Esophagus muscularis mucosa (tissue), 4 donors: ENCODE data around the gene AGT. TPM values are rescaled to one million over a fixed set of nuclear protein-coding genes. Genes with fewer than 3 reads are reported as not detected.
"Not testable (repeated sequence)": the region's sequence is repeated elsewhere in the genome, so short reads cannot be mapped to it uniquely, and the experiment has no call there.

Experiments used
- DNase-seq: peaks from one replicate; pipeline ENCODE4 v3.0.0-alpha.2; 2017; ENCODE audit errors: extremely low spot score
- H3K27ac ChIP-seq, 4 donors: fragments of 200-600 bp; sonication (generic); replicated peaks in 1 of 4; 1 replicate in 3 of 4; 2 replicates in 1 of 4; pipeline ENCODE4 v1.5.1; 2016 to 2019; ENCODE audit warnings: mild to moderate bottlenecking in 1 of 4
- H3K27me3 ChIP-seq, 4 donors: fragments of 200-600 bp; sonication (generic); one replicate each; pipeline versions ENCODE4 v1.5.1 to v1.6.0; 2016 to 2019
- H3K36me3 ChIP-seq, 4 donors: fragments of 200-600 bp; sonication (generic); one replicate each; pipeline ENCODE4 v1.5.1; 2016 to 2019
- H3K4me1 ChIP-seq, 4 donors: fragments of 200-600 bp; sonication (generic); one replicate each; pipeline ENCODE4 v1.5.1; 2016 to 2019
- H3K4me3 ChIP-seq, 4 donors: fragments of 200-600 bp; sonication (generic); 1 replicate in 2 of 4; 2 replicates in 2 of 4; pipeline ENCODE4 v1.5.1; 2016 to 2019; ENCODE audit warnings: mild to moderate bottlenecking in 4 of 4, moderate library complexity in 1 of 4
- H3K9me3 ChIP-seq, 4 donors: fragments of 200-600 bp; sonication (generic); 1 replicate in 3 of 4; 2 replicates in 1 of 4; pipeline ENCODE4 v1.5.1; 2016 to 2019
- CTCF ChIP-seq, 3 experiments: fragments of 200-600 bp in 2 of 3; fragments of 450-650 bp in 1 of 3; sonication (generic) in 2 of 3; IDR thresholded peaks; one replicate each; pipeline ENCODE4 v1.5.1; 2017 to 2019; ENCODE audit warnings: antibody characterized with exemption in 3 of 3, mild to moderate bottlenecking in 2 of 3, moderate library complexity in 1 of 3
- EP300 ChIP-seq: sonication (generic); formaldehyde crosslinking; IDR thresholded peaks from one replicate; pipeline ENCODE4 v1.6.1; 2017; ENCODE audit warnings: antibody characterized with exemption
- POLR2A ChIP-seq: fragments of 450-650 bp; IDR thresholded peaks from one replicate; pipeline ENCODE4 v1.6.1; 2017; ENCODE audit warnings: antibody characterized with exemption, moderate library complexity, mild to moderate bottlenecking, low read depth
- POLR2AphosphoS5 ChIP-seq, 2 donors: sonication (generic); formaldehyde crosslinking; IDR thresholded peaks; one replicate each; pipeline ENCODE4 v1.6.1; 2017; ENCODE audit warnings: antibody characterized with exemption in 2 of 2
- WGBS: methylation state at CpG from one replicate; pipeline ENCODE4 v1.1.5; 2018; 5-methylcytosine and 5-hydroxymethylcytosine counted together
- intact Hi-C: fragments of 100-400 bp; cut with DNase I; formaldehyde crosslinking; loops from one replicate; pipeline ENCODE4 v1.15.1; 2023
- total RNA-seq, 4 donors: library from RNA; depleted of rRNA; stranded (reverse); fragments of >200 nt; gene quantifications; one replicate each; pipeline versions ENCODE4 v1.1.0 to v1.2.1, GENCODE V29; 2016

The AGT gene
- total RNA-seq, 4 donors from 2014 or later, result 3.7 to 15.3 (median 12.3) TPM

GRCh38 chr1:230674581-230674980, 39.3 kb downstream of the AGT start:
- WGBS, result 92% methylated on average over 2 of the region's 2 CpGs
- TF ChIP-seq EP300 (no peak), CTCF (IDR thresholded peaks at IDR 0.05) (no peak), POLR2AphosphoS5 (IDR thresholded peaks at IDR 0.05) (no peak), POLR2A (no peak)
- intact Hi-C loops, result no loop called here
- Histone ChIP-seq H3K27ac (no peak overlapping the region), H3K4me1 (no peaks in the 10 kb centered on the region), H3K27me3 (no peaks in the 10 kb centered on the region), H3K36me3 (peaks cover 32 to 91% (median 70%) of the 10 kb centered on the region in 4 donors), H3K4me3 (no peak overlapping the region), H3K9me3 (no peaks in the 10 kb centered on the region)
- no peak for DNase-seq

GRCh38 chr1:230669543-230669942, 44.4 kb downstream of the AGT start:
- peaks cover 32 to 100% (median 83%) of the 10 kb centered on the region in 4 donors for H3K36me3 ChIP-seq
- WGBS, result 94% methylated on average over 8 of the region's 8 CpGs
- intact Hi-C loops, result no loop called here

GRCh38 chr1:230668227-230668626, 45.7 kb downstream of the AGT start:
- Histone ChIP-seq H3K27ac (no peak overlapping the region), H3K4me1 (no peaks in the 10 kb centered on the region), H3K36me3 (peaks cover 32 to 98% (median 84%) of the 10 kb centered on the region in 4 donors), H3K27me3 (no peaks in the 10 kb centered on the region), H3K4me3 (no peak overlapping the region), H3K9me3 (no peaks in the 10 kb centered on the region)
- TF ChIP-seq POLR2AphosphoS5 (IDR thresholded peaks at IDR 0.05) (no peak), POLR2A (no peak), CTCF (IDR thresholded peaks at IDR 0.05) (no peak), EP300 (no peak)
- WGBS, result 92% methylated on average over 6 of the region's 6 CpGs
- DNase-seq, result no peak
- intact Hi-C loops, result no loop called here

More at GRCh38 chr1:230669543-230669942, 44.4 kb downstream of the AGT start:
- H3K4me1 ChIP-seq, result no peaks in the 10 kb centered on the region
- no peaks in the 10 kb centered on the region for H3K27me3 ChIP-seq
- no peak for DNase-seq
- H3K4me3 ChIP-seq, result no peak overlapping the region
- TF ChIP-seq POLR2AphosphoS5 (IDR thresholded peaks at IDR 0.05) (no peak), POLR2A (no peak), CTCF (IDR thresholded peaks at IDR 0.05) (no peak), EP300 (no peak)
- no peaks in the 10 kb centered on the region for H3K9me3 ChIP-seq
- H3K27ac ChIP-seq, result no peak overlapping the region

GRCh38 chr1:230661976-230662375, 51.9 kb downstream of the AGT start:
- H3K27ac ChIP-seq, result no peak overlapping the region
- H3K4me3 ChIP-seq, result no peak overlapping the region
- H3K4me1 ChIP-seq, result no peaks in the 10 kb centered on the region
- peaks cover 13 to 80% (median 66%) of the 10 kb centered on the region in 4 donors for H3K36me3 ChIP-seq
- no peak for DNase-seq
- intact Hi-C loops, result no loop called here
- WGBS, result 76% methylated on average over 4 of the region's 4 CpGs
- no peaks in the 10 kb centered on the region for H3K9me3 ChIP-seq
- no peaks in the 10 kb centered on the region for H3K27me3 ChIP-seq
- no peak for TF ChIP-seq EP300
- TF ChIP-seq POLR2AphosphoS5 (IDR thresholded peaks at IDR 0.05), result no peak
- TF ChIP-seq POLR2A, result no peak
- TF ChIP-seq CTCF (IDR thresholded peaks at IDR 0.05), result no peak

GRCh38 chr1:230658691-230659090, 55.2 kb downstream of the AGT start:
- TF ChIP-seq POLR2AphosphoS5 (IDR thresholded peaks at IDR 0.05) (no peak), POLR2A (no peak), EP300 (no peak), CTCF (IDR thresholded peaks at IDR 0.05) (no peak)
- 88% methylated on average over 2 of the region's 2 CpGs for WGBS

GRCh38 chr1:230658103-230658502, 55.8 kb downstream of the AGT start:
- H3K4me1 ChIP-seq, H3K4me3 ChIP-seq, H3K27ac ChIP-seq, H3K9me3 ChIP-seq, H3K27me3 ChIP-seq, intact Hi-C loops, DNase-seq: not testable (repeated sequence)
- H3K36me3 ChIP-seq, result peaks cover 9 to 44% (median 34%) of the 10 kb centered on the region in 4 donors
- 88% methylated on average over 1 of the region's 1 CpG for WGBS

More at GRCh38 chr1:230658691-230659090, 55.2 kb downstream of the AGT start:
- intact Hi-C loops, result no loop called here
- Histone ChIP-seq H3K36me3 (peaks cover 9 to 50% (median 37%) of the 10 kb centered on the region in 4 donors), H3K9me3 (no peaks in the 10 kb centered on the region), H3K27me3 (no peaks in the 10 kb centered on the region), H3K4me1 (no peaks in the 10 kb centered on the region), H3K4me3 (no peak overlapping the region), H3K27ac (no peak overlapping the region)
- no peak for DNase-seq

GRCh38 chr1:230656719-230657118, 57.2 kb downstream of the AGT start:
- H3K27me3 ChIP-seq, H3K9me3 ChIP-seq, H3K27ac ChIP-seq, DNase-seq, intact Hi-C loops, H3K4me3 ChIP-seq, H3K4me1 ChIP-seq: not testable (repeated sequence)
- peaks cover 5 to 33% (median 27%) of the 10 kb centered on the region in 4 donors for H3K36me3 ChIP-seq
- 94% methylated on average over 1 of the region's 1 CpG for WGBS
